Loucy (cell line): ENCODE results near the gene PLEKHA7.
"Not testable (repeated sequence)": the region's sequence is repeated elsewhere in the genome, so short reads cannot be mapped to it uniquely, and the experiment has no call there.

ENCODE experiments used
- H2AFZ ChIP-seq: fragments of 200-600 bp; sonication (generic); 2 replicates; pipeline ENCODE4 v1.6.0; 2016; ENCODE audit warnings: antibody characterized with exemption, mild to moderate bottlenecking, low read length, moderate library complexity
- H3F3A ChIP-seq: fragments of 200-600 bp; 2 replicates; pipeline ENCODE4 v1.6.0; 2016; ENCODE audit warnings: antibody characterized with exemption, low read depth, mild to moderate bottlenecking
- H3K27me3 ChIP-seq: fragments of 200-600 bp; sonication (generic); 2 replicates; pipeline ENCODE4 v1.6.1; 2014; ENCODE audit warnings: low read length, mild to moderate bottlenecking; ENCODE audit not compliant: insufficient read depth, poor library complexity, severe bottlenecking
- H3K36me3 ChIP-seq: fragments of 200-600 bp; sonication (generic); 2 replicates; pipeline ENCODE4 v1.6.1; 2016; ENCODE audit warnings: low read length; ENCODE audit not compliant: insufficient read depth
- H3K4me1 ChIP-seq: fragments of 200-600 bp; sonication (generic); 2 replicates; pipeline ENCODE4 v1.5.1; 2014; ENCODE audit warnings: low read length, mild to moderate bottlenecking; ENCODE audit not compliant: insufficient read depth, poor library complexity, severe bottlenecking
- H3K4me2 ChIP-seq: fragments of 200-600 bp; sonication (generic); 2 replicates; pipeline ENCODE4 v1.6.0; 2014; ENCODE audit warnings: antibody characterized with exemption, low read length, low read depth, mild to moderate bottlenecking; ENCODE audit not compliant: poor library complexity, severe bottlenecking
- H3K4me3 ChIP-seq: fragments of 200-600 bp; sonication (generic); 2 replicates; pipeline ENCODE4 v1.5.1; 2014; ENCODE audit warnings: low read length, mild to moderate bottlenecking, mixed read lengths; ENCODE audit not compliant: poor library complexity, severe bottlenecking
- H3K79me2 ChIP-seq: fragments of 200-600 bp; sonication (generic); 2 replicates; pipeline ENCODE4 v1.6.1; 2014; ENCODE audit warnings: low read length; ENCODE audit not compliant: insufficient read depth
- H3K9ac ChIP-seq: fragments of 200-600 bp; sonication (generic); 2 replicates; pipeline ENCODE4 v1.6.0; 2014; ENCODE audit warnings: mild to moderate bottlenecking, low read depth, low read length, moderate library complexity; ENCODE audit not compliant: poor library complexity, severe bottlenecking
- H3K9me2 ChIP-seq: fragments of 200-600 bp; sonication (generic); replicated peaks from 2 replicates; pipeline ENCODE4 v1.6.1; 2016; ENCODE audit warnings: low read depth, low read length, mixed read lengths
- H3K9me3 ChIP-seq: fragments of 200-600 bp; sonication (generic); 2 replicates; pipeline ENCODE4 v1.6.1; 2014; ENCODE audit warnings: mild to moderate bottlenecking, antibody characterized with exemption, low read length, low read depth; ENCODE audit not compliant: insufficient read depth
- H4K20me1 ChIP-seq: fragments of 200-600 bp; sonication (generic); 2 replicates; pipeline ENCODE4 v1.6.0; 2014; ENCODE audit warnings: antibody characterized with exemption, low read length, mild to moderate bottlenecking; ENCODE audit not compliant: insufficient read depth, poor library complexity, severe bottlenecking
- CTCF ChIP-seq: fragments of 200-600 bp; sonication (generic); conservative IDR thresholded peaks from 2 replicates; pipeline ENCODE4 v1.5.1; 2014; ENCODE audit warnings: mild to moderate bottlenecking, antibody characterized with exemption, low read length
- EZH2phosphoT487 ChIP-seq: fragments of 200-600 bp; IDR thresholded peaks from 2 replicates; pipeline ENCODE4 v1.6.1; 2018; ENCODE audit warnings: antibody characterized with exemption, mild to moderate bottlenecking, moderate library complexity, borderline replicate concordance

The PLEKHA7 gene

GRCh38 chr11:16911186-16911585, 103.0 kb downstream of the PLEKHA7 start:
- Histone ChIP-seq H2AFZ (no peak overlapping the region), H3F3A (no peaks in the 10 kb centered on the region; the same call in 1 of the 2 replicates), H3K79me2 (no peaks in the 10 kb centered on the region), H3K4me3 (no peak overlapping the region), H3K9me3 (no peaks in the 10 kb centered on the region), H3K36me3 (no peaks in the 10 kb centered on the region), H3K4me2 (no peak overlapping the region), H3K4me1 (peaks cover 19% of the 10 kb centered on the region), H4K20me1 (no peaks in the 10 kb centered on the region), H3K9me2 (no peaks in the 10 kb centered on the region), H3K9ac (no peak overlapping the region), H3K27me3 (no peaks in the 10 kb centered on the region)
- TF ChIP-seq EZH2phosphoT487 (no peak), CTCF (no peak)

DNA sequence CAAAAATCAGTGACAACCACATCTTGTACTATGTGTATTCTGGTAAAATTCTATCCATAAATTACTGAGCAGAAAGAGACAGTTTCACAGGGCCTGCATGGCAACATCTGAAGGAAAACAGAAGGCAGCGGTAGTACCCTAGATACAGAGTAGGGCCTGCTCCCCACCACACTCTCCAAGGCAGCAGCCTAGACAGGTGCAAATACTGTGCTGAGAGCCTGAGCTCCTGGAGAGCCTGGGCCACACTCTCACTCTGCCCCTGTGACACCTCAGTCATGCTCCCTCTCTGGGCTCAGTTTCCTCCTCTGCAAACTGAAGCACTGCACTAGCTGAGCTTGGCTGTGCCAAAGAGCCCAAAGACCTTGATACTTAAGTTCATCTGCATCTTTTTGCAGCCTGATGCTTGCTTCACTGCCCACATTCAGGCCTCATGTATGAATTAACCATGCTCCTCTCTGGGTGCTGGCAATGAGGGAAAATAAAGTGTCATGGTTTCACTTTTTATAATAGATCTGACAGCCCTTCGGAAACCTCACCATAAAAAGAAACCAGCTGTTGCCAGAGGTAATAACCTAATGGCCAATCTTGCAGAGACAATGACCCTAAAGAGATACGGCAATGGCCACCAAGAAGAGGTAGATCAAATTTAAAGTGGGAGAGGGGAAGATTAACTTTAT, 104.7 kb downstream of the PLEKHA7 start:
- H3K4me2 ChIP-seq: no peak overlapping the region
- H3K79me2 ChIP-seq: no peaks in the 10 kb centered on the region
- no peak overlapping the region for H2AFZ ChIP-seq
- peaks cover 27% of the 10 kb centered on the region for H3K4me1 ChIP-seq
- no peaks in the 10 kb centered on the region for H3K9me2 ChIP-seq
- no peaks in the 10 kb centered on the region for H3K27me3 ChIP-seq
- no peak overlapping the region for H3K4me3 ChIP-seq
- H3K9me3 ChIP-seq: no peaks in the 10 kb centered on the region
- no peaks in the 10 kb centered on the region; the same call in 1 of the 2 replicates for H3F3A ChIP-seq
- no peaks in the 10 kb centered on the region for H4K20me1 ChIP-seq
- H3K36me3 ChIP-seq: no peaks in the 10 kb centered on the region
- no peak for TF ChIP-seq CTCF
- no peak for TF ChIP-seq EZH2phosphoT487
- H3K9ac ChIP-seq: no peak overlapping the region

GRCh38 chr11:16905375-16905774, 108.8 kb downstream of the PLEKHA7 start:
- Histone ChIP-seq H3K9me3 (no peaks in the 10 kb centered on the region), H3K9ac (no peak overlapping the region), H4K20me1 (no peaks in the 10 kb centered on the region), H3F3A (no peaks in the 10 kb centered on the region; the same call in 1 of the 2 replicates), H3K4me2 (no peak overlapping the region), H3K4me3 (no peak overlapping the region), H3K79me2 (peaks cover 3% of the 10 kb centered on the region; the same call in 1 of the 2 replicates), H3K4me1 (peaks cover 38% of the 10 kb centered on the region), H3K9me2 (no peaks in the 10 kb centered on the region), H3K27me3 (no peaks in the 10 kb centered on the region), H2AFZ (no peak overlapping the region), H3K36me3 (no peaks in the 10 kb centered on the region)
- TF ChIP-seq EZH2phosphoT487: no peak
- no peak for TF ChIP-seq CTCF

- not testable (repeated sequence) for H4K20me1 ChIP-seq, H3K79me2 ChIP-seq, H3K4me2 ChIP-seq, H2AFZ ChIP-seq, H3K27me3 ChIP-seq, H3F3A ChIP-seq, H3K36me3 ChIP-seq, H3K9me3 ChIP-seq, H3K9ac ChIP-seq, H3K4me3 ChIP-seq, H3K9me2 ChIP-seq
- H3K4me1 ChIP-seq: peaks cover 35% of the 10 kb centered on the region
Measured at GRCh38 chr11:16904761-16905160, 109.5 kb downstream of the PLEKHA7 start.
